ENCODE results near the gene INSL3.
"Not testable (repeated sequence)": the region's sequence is repeated elsewhere in the genome, so short reads cannot be mapped to it uniquely, and the experiment has no call there.

INSL3 gene

DNA sequence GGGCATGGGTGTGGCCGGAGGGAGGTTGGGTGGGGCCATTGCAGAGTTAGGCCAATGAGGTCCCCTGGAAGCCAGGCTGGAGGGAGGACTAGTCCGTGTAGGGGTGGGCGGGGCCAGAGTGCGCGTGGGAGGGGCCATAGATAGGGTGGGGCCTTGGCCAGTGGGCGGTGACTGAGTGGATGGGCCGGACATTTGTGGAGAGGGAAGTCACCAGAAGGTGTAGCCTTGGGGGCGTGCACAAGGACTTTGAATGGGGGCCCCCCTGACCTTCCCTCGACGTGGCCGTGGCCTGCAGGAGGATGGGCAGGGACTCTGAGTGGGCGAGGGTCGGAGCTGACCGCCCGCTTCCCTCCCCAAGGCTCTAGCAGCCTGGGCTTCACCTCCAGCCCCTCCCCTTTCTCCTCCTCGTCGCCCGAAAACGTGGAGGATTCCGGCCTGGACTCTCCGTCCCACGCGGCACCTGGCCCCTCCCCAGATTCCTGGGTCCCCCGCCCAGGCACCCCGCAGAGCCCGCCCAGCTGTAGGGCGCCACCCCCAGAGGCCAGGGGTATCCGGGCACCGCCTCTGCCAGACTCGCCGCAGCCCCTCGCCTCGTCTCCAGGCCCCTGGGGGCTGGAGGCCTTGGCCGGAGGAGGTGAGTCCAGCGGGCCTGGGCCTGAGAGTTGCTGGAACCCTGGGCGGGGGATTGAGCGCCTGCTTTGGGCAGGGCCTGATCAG is 42.9 kb downstream of the INSL3 start:
- peaks cover 14% of the 10 kb centered on the region for H3K4me1 ChIP-seq (ENCODE audit: low read depth, poor library complexity, severe bottlenecking)
- H3K27ac ChIP-seq: no peak overlapping the region
- H2AFZ ChIP-seq (ENCODE audit: low read depth): no peak overlapping the region
- no peaks in the 10 kb centered on the region for H3K79me2 ChIP-seq (ENCODE audit: insufficient read depth, low read depth)
- no peak overlapping the region for H3K4me2 ChIP-seq
- H3K9ac ChIP-seq: no peak overlapping the region
- H3K36me3 ChIP-seq (ENCODE audit: insufficient read depth): no peaks in the 10 kb centered on the region
- TF ChIP-seq, protein P1, sequence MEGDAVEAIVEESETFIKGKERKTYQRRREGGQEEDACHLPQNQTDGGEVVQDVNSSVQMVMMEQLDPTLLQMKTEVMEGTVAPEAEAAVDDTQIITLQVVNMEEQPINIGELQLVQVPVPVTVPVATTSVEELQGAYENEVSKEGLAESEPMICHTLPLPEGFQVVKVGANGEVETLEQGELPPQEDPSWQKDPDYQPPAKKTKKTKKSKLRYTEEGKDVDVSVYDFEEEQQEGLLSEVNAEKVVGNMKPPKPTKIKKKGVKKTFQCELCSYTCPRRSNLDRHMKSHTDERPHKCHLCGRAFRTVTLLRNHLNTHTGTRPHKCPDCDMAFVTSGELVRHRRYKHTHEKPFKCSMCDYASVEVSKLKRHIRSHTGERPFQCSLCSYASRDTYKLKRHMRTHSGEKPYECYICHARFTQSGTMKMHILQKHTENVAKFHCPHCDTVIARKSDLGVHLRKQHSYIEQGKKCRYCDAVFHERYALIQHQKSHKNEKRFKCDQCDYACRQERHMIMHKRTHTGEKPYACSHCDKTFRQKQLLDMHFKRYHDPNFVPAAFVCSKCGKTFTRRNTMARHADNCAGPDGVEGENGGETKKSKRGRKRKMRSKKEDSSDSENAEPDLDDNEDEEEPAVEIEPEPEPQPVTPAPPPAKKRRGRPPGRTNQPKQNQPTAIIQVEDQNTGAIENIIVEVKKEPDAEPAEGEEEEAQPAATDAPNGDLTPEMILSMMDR (conservative IDR thresholded peaks at IDR 0.05; ENCODE audit: low read depth, low read length): no peak
- H3K4me3 ChIP-seq (IDR thresholded peaks at IDR 0.05; ENCODE audit: insufficient read depth, low read depth, low read length): no peak overlapping the region
- no peaks in the 10 kb centered on the region for H3K27me3 ChIP-seq (ENCODE audit: insufficient read depth, low read depth)
- H4K20me1 ChIP-seq (ENCODE audit: insufficient read depth): no peaks in the 10 kb centered on the region

DNA sequence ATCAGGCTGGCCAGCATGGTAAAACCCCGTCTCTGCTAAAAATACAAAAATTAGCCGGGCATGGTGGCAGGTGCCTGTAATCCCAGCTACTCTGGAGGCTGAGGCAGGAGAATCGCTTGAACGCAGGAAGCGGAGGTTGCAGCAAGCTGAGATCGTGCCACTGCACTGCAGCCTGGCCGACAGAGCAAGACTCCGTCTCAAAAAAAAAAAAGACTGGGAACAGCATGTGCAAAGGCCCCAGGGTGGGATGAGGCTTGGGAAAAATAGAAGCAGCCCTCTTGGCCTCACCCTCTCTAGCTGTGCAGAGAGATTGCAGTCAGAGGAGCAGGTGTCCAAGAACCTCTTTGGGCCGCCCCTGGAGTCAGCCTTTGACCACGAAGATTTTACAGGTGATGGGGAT is 43.5 kb downstream of the INSL3 start:
- not testable (repeated sequence) for H3K36me3 ChIP-seq (ENCODE audit: insufficient read depth); H4K20me1 ChIP-seq (ENCODE audit: insufficient read depth); H3K27me3 ChIP-seq (ENCODE audit: insufficient read depth, low read depth); H2AFZ ChIP-seq (ENCODE audit: low read depth); H3K4me3 ChIP-seq (IDR thresholded peaks at IDR 0.05; ENCODE audit: insufficient read depth, low read depth, low read length); H3K4me2 ChIP-seq; H3K27ac ChIP-seq; H3K9ac ChIP-seq; H3K79me2 ChIP-seq (ENCODE audit: insufficient read depth, low read depth)
- peaks cover 14% of the 10 kb centered on the region for H3K4me1 ChIP-seq (ENCODE audit: low read depth, poor library complexity, severe bottlenecking)

DNA sequence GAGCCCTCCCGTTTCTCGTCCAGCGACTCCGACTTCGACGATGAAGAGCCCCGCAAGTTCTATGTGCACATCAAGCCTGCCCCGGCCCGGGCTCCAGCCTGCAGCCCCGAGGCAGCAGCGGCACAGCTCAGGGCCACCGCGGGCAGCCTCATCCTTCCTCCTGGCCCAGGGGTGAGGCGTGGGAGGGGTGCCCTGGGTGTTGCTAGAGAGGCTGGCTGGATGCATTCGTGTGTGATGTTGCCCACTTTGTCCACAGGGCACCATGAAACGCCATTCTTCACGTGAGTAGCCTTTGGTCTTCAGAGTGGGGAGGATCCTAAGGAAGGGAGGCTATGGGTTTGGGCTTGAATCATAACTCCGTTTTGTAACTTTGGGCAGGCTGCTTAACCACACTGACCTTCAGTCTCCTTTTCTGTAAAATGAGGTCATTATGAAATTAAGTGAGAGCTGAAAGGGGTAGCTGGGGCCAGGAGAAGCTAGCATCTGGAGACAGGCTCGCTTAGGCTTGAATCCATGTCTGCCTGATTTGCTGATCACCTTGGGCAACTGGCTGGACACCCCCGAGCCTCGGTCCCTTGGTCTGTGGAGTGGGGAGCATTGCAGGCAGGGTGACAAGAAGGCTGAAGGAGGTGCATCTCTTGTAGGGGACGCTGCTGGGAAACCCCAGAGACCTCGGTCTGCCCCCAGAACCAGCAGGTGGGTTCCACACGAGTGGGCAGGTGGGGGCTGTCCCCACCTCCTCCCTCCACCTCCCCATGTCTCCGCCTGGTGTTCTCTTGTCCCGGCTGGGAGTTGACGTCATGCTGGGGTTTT is 45.1 kb downstream of the INSL3 start:
- H3K9ac ChIP-seq: no peak overlapping the region
- TF ChIP-seq, protein P1 (conservative IDR thresholded peaks at IDR 0.05; ENCODE audit: low read depth, low read length): no peak
- H3K4me3 ChIP-seq (IDR thresholded peaks at IDR 0.05; ENCODE audit: insufficient read depth, low read depth, low read length): no peak overlapping the region
- no peak overlapping the region for H3K27ac ChIP-seq
- H3K27me3 ChIP-seq (ENCODE audit: insufficient read depth, low read depth): no peaks in the 10 kb centered on the region
- no peaks in the 10 kb centered on the region for H4K20me1 ChIP-seq (ENCODE audit: insufficient read depth)
- H2AFZ ChIP-seq (ENCODE audit: low read depth): no peak overlapping the region
- H3K36me3 ChIP-seq (ENCODE audit: insufficient read depth): no peaks in the 10 kb centered on the region
- no peaks in the 10 kb centered on the region for H3K79me2 ChIP-seq (ENCODE audit: insufficient read depth, low read depth)
- H3K4me2 ChIP-seq: no peak overlapping the region
- H3K4me1 ChIP-seq (ENCODE audit: low read depth, poor library complexity, severe bottlenecking): peaks cover 14% of the 10 kb centered on the region

DNA sequence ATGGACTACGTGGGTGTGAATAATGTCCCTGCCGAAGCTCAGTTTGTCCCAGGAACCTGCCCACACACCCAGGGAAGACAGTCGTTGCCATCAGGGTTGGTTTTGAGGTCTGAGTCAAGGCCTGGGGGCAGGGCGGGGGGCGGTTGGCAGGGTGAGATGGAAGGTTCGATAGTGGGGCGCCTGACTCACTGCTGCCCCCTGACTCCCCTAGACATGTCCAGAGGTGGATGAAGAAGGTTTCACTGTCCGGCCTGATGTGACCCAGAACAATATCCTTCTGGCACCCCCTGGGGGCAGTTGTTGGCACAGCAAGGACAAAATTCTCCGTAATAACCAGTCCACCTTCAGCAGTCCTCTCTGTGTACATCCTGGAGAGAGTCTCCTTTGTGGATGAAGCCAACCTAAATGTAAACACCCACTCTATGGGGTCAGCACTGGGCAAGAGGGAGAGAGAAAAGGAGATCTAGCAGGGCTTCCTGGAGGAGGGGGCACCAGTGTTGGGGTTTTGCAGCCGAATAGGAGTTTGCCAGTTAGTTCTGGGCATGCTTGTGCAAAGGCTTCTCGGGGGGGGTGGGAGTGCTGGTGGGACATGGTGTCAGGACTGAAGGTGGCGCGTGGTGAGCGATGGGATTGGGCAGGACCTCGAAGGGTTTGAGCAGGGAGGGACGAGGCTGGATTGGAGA is 45.9 kb downstream of the INSL3 start:
- Histone ChIP-seq H4K20me1 (ENCODE audit: insufficient read depth) (no peaks in the 10 kb centered on the region), H3K27me3 (ENCODE audit: insufficient read depth, low read depth) (no peaks in the 10 kb centered on the region), H3K36me3 (ENCODE audit: insufficient read depth) (no peaks in the 10 kb centered on the region), H3K27ac (no peak overlapping the region), H3K79me2 (ENCODE audit: insufficient read depth, low read depth) (no peaks in the 10 kb centered on the region), H3K4me2 (no peak overlapping the region), H2AFZ (ENCODE audit: low read depth) (no peak overlapping the region), H3K4me3 (IDR thresholded peaks at IDR 0.05; ENCODE audit: insufficient read depth, low read depth, low read length) (no peak overlapping the region), H3K4me1 (ENCODE audit: low read depth, poor library complexity, severe bottlenecking) (peaks cover 14% of the 10 kb centered on the region), H3K9ac (no peak overlapping the region)
- TF ChIP-seq, protein P1 (conservative IDR thresholded peaks at IDR 0.05; ENCODE audit: low read depth, low read length): peak; percentile 81

Data from KMS-11 (cell line).